Measurements from ENCODE around the gene FBN1. TPM values are rescaled to one million over a fixed set of nuclear protein-coding genes. Genes with fewer than 3 reads are reported as not detected.

The FBN1 gene
- total and polyA plus RNA-seq, 10 of the 15 experiments (the other 5 are each of a cell fraction or from before 2014, with no cell fraction given): 2.2 to 15.3 (median 7.0) TPM

DNA sequence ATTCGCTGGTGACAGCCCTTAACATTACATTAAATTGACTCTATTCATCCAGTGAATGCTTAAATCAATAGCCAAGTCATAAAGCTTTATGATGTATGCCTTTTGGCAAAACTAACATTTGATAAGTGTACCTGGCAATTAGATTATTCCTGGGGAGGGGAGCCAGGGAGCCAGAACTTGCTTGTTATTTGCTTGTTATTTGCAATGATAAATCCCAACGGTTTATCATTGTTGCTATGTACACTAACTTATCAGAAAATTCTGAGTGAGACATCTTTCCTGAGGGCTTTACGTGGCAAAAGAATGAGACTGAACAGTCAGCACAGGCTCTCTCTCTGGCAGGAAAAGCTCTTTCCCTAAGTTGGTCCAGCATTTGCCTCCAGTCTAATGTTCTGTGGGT, 35.8 kb upstream of the FBN1 start (continued):
- TF ChIP-seq, protein P1, sequence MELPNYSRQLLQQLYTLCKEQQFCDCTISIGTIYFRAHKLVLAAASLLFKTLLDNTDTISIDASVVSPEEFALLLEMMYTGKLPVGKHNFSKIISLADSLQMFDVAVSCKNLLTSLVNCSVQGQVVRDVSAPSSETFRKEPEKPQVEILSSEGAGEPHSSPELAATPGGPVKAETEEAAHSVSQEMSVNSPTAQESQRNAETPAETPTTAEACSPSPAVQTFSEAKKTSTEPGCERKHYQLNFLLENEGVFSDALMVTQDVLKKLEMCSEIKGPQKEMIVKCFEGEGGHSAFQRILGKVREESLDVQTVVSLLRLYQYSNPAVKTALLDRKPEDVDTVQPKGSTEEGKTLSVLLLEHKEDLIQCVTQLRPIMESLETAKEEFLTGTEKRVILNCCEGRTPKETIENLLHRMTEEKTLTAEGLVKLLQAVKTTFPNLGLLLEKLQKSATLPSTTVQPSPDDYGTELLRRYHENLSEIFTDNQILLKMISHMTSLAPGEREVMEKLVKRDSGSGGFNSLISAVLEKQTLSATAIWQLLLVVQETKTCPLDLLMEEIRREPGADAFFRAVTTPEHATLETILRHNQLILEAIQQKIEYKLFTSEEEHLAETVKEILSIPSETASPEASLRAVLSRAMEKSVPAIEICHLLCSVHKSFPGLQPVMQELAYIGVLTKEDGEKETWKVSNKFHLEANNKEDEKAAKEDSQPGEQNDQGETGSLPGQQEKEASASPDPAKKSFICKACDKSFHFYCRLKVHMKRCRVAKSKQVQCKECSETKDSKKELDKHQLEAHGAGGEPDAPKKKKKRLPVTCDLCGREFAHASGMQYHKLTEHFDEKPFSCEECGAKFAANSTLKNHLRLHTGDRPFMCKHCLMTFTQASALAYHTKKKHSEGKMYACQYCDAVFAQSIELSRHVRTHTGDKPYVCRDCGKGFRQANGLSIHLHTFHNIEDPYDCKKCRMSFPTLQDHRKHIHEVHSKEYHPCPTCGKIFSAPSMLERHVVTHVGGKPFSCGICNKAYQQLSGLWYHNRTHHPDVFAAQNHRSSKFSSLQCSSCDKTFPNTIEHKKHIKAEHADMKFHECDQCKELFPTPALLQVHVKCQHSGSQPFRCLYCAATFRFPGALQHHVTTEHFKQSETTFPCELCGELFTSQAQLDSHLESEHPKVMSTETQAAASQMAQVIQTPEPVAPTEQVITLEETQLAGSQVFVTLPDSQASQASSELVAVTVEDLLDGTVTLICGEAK (IDR thresholded peaks at IDR 0.05; ENCODE audit: borderline replicate concordance): no peak
- TF ChIP-seq, protein P2, sequence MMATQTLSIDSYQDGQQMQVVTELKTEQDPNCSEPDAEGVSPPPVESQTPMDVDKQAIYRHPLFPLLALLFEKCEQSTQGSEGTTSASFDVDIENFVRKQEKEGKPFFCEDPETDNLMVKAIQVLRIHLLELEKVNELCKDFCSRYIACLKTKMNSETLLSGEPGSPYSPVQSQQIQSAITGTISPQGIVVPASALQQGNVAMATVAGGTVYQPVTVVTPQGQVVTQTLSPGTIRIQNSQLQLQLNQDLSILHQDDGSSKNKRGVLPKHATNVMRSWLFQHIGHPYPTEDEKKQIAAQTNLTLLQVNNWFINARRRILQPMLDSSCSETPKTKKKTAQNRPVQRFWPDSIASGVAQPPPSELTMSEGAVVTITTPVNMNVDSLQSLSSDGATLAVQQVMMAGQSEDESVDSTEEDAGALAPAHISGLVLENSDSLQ (IDR thresholded peaks at IDR 0.05): no peak
- TF ChIP-seq HDAC2 (IDR thresholded peaks at IDR 0.05) (no peak), PAX8 (IDR thresholded peaks at IDR 0.05) (no peak), CBFB (IDR thresholded peaks at IDR 0.05; ENCODE audit: low read depth) (no peak)

DNA sequence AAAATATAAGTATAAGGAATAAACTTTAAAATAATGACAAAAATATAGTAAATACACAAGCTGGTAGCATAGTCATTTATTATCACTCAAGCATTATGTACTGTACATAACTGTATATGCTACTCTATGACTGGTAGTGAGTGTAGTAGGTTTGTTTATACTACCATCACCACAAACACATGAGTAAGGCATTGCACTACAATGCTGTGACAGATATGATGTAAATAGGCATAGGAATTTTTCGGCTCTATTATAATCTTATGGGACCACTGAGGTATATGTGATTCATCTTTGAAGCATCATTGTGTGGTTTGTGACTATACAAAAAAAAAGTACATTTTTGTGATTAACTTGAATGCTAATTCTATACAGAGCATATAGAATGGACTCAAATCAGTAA, 35.3 kb upstream of the FBN1 start:
- DNase-seq (ENCODE audit: low read depth, low spot score): no peak
- Histone ChIP-seq H3K4me3 (no peak overlapping the region), H3K27me3 (replicated peaks in 1 of 2; ENCODE audit: control insufficient read depth in 2 of 2, insufficient read depth in 2 of 2, low read length in 1 of 2) (no peaks in the 10 kb centered on the region), H3K9ac (ENCODE audit: control insufficient read depth, insufficient read depth, low read length) (no peak overlapping the region), H3K36me3 (ENCODE audit: control insufficient read depth in 2 of 2, insufficient read depth in 2 of 2, low read length in 1 of 2) (no peaks in the 10 kb centered on the region), H3K27ac (ENCODE audit: control insufficient read depth, insufficient read depth) (no peak overlapping the region), H2AFZ (ENCODE audit: control insufficient read depth, low read depth, low read length) (no peak overlapping the region), H4K20me1 (ENCODE audit: control insufficient read depth, insufficient read depth) (no peaks in the 10 kb centered on the region), H3K9me3 (replicated peaks; ENCODE audit: control insufficient read depth, insufficient read depth, low read length) (no peaks in the 10 kb centered on the region), H3K79me2 (ENCODE audit: control insufficient read depth, insufficient read depth, low read length) (no peaks in the 10 kb centered on the region), H3K4me1 (ENCODE audit: control insufficient read depth, insufficient read depth, low read length) (no peaks in the 10 kb centered on the region), H3K4me2 (ENCODE audit: control insufficient read depth, insufficient read depth) (no peak overlapping the region)
- in situ Hi-C loops (cut with MboI) (no loop called here), intact Hi-C loops (cut with micrococcal nuclease; ENCODE audit: unreplicated experiment) (no loop called here)
- FAIRE-seq: no peak
- ChIA-PET SMC1A (ENCODE audit: uncharacterized antibody, unreplicated experiment) (no interaction called here), CTCF (interaction anchor here (1.1 to 1.3 kb wide), 2 partner anchors 11 to 21 kb away, joined by 3 to 5 read pairs; no protein-coding TSS in a partner anchor), POLR2A (interaction anchor here (0.6 kb wide), 1 partner anchor 78 kb away, joined by 4 read pairs; no protein-coding TSS in a partner anchor), RAD21 (ENCODE audit: unreplicated experiment) (no interaction called here)
- BruUV-seq (replicated peaks): no TSS peak
- no peak for ATAC-seq
- WGBS (ENCODE audit: insufficient coverage, insufficient replicate concordance, low lambda C conversion rate, missing lambda C conversion rate): 86% methylated on average over 1 of the region's 1 CpG
- TF ChIP-seq, protein P3, sequence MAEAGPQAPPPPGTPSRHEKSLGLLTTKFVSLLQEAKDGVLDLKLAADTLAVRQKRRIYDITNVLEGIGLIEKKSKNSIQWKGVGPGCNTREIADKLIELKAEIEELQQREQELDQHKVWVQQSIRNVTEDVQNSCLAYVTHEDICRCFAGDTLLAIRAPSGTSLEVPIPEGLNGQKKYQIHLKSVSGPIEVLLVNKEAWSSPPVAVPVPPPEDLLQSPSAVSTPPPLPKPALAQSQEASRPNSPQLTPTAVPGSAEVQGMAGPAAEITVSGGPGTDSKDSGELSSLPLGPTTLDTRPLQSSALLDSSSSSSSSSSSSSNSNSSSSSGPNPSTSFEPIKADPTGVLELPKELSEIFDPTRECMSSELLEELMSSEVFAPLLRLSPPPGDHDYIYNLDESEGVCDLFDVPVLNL (IDR thresholded peaks at IDR 0.05; ENCODE audit: low read depth, low read length): no peak
- TF ChIP-seq IRF4 (IDR thresholded peaks at IDR 0.05; ENCODE audit: low read depth, low read length): no peak
- TF ChIP-seq, protein P4, sequence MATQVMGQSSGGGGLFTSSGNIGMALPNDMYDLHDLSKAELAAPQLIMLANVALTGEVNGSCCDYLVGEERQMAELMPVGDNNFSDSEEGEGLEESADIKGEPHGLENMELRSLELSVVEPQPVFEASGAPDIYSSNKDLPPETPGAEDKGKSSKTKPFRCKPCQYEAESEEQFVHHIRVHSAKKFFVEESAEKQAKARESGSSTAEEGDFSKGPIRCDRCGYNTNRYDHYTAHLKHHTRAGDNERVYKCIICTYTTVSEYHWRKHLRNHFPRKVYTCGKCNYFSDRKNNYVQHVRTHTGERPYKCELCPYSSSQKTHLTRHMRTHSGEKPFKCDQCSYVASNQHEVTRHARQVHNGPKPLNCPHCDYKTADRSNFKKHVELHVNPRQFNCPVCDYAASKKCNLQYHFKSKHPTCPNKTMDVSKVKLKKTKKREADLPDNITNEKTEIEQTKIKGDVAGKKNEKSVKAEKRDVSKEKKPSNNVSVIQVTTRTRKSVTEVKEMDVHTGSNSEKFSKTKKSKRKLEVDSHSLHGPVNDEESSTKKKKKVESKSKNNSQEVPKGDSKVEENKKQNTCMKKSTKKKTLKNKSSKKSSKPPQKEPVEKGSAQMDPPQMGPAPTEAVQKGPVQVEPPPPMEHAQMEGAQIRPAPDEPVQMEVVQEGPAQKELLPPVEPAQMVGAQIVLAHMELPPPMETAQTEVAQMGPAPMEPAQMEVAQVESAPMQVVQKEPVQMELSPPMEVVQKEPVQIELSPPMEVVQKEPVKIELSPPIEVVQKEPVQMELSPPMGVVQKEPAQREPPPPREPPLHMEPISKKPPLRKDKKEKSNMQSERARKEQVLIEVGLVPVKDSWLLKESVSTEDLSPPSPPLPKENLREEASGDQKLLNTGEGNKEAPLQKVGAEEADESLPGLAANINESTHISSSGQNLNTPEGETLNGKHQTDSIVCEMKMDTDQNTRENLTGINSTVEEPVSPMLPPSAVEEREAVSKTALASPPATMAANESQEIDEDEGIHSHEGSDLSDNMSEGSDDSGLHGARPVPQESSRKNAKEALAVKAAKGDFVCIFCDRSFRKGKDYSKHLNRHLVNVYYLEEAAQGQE (IDR thresholded peaks at IDR 0.05; ENCODE audit: low read depth, low read length): no peak
- TF ChIP-seq SUPT20H (IDR thresholded peaks at IDR 0.05; ENCODE audit: borderline replicate concordance, control insufficient read depth, low read depth, low read length): no peak
- TF ChIP-seq ZBED1 (IDR thresholded peaks at IDR 0.05; ENCODE audit: borderline replicate concordance): no peak
- TF ChIP-seq BHLHE40 (IDR thresholded peaks at IDR 0.05; ENCODE audit: borderline replicate concordance in 1 of 2, low read depth in 2 of 2, low read length in 1 of 2): no peak
- no peak for TF ChIP-seq ZSCAN29 (IDR thresholded peaks at IDR 0.05)
- no peak for TF ChIP-seq EED (IDR thresholded peaks at IDR 0.05; ENCODE audit: low read depth)
- no peak for TF ChIP-seq NFIC (IDR thresholded peaks at IDR 0.05; ENCODE audit: low read depth, low read length)
